NB4 (cell line): Measurements from ENCODE around the gene WDR7.

ENCODE experiments used
- POLR2A ChIP-seq: IDR thresholded peaks from 2 replicates; pipeline ENCODE4 v1.6.1; 2011; ENCODE audit warnings: mild to moderate bottlenecking; ENCODE audit not compliant: insufficient read length; ENCODE audit errors: extremely low read depth
- TF ChIP-seq, protein P1 (sequence below): IDR thresholded peaks from one replicate; pipeline ENCODE4 v1.5.1; 2012; ENCODE audit warnings: low read depth, low read length
- TF ChIP-seq, protein P2 (sequence below): IDR thresholded peaks from 2 replicates; pipeline ENCODE4 v1.6.1; 2011; ENCODE audit warnings: low read depth, low read length

- TF ChIP-seq, protein P1, sequence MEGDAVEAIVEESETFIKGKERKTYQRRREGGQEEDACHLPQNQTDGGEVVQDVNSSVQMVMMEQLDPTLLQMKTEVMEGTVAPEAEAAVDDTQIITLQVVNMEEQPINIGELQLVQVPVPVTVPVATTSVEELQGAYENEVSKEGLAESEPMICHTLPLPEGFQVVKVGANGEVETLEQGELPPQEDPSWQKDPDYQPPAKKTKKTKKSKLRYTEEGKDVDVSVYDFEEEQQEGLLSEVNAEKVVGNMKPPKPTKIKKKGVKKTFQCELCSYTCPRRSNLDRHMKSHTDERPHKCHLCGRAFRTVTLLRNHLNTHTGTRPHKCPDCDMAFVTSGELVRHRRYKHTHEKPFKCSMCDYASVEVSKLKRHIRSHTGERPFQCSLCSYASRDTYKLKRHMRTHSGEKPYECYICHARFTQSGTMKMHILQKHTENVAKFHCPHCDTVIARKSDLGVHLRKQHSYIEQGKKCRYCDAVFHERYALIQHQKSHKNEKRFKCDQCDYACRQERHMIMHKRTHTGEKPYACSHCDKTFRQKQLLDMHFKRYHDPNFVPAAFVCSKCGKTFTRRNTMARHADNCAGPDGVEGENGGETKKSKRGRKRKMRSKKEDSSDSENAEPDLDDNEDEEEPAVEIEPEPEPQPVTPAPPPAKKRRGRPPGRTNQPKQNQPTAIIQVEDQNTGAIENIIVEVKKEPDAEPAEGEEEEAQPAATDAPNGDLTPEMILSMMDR, result no peak
- TF ChIP-seq, protein P2, sequence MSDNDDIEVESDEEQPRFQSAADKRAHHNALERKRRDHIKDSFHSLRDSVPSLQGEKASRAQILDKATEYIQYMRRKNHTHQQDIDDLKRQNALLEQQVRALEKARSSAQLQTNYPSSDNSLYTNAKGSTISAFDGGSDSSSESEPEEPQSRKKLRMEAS, result no peak
- TF ChIP-seq POLR2A, result no peak
Measured at GRCh38 chr18:56983275-56983992, 332.3 kb downstream of the WDR7 start.
